NCI-H748 treated with DMSO at 0.1 percent for 48 hours (cell line): ENCODE measurements around the gene NOSIP.
A peak's percentile ranks its signal among the peaks of the same experiment; 100 is the strongest.
"Not testable (repeated sequence)": the region's sequence is repeated elsewhere in the genome, so short reads cannot be mapped to it uniquely, and the experiment has no call there.

Experiments
- DNase-seq: peaks from one replicate; lab custom pipeline; 2025; lab: John Stamatoyannopoulos, UW

NOSIP gene

GRCh38 chr19:49580264-49581006 is at the start of gene NOSIP:
Gene NOSIP, minus strand, starts transcription at chr19:49580556. Its CDS starts 19,865 bp downstream, at chr19:49560691.
- DNase-seq = peak; percentile 97

- DNase-seq = no peak
These were observed 49.3 kb upstream of the NOSIP start for GRCh38 chr19:49629659-49630058.

GRCh38 chr19:49626226-49626625 is 45.9 kb upstream of the NOSIP start:
- DNase-seq = no peak

- DNase-seq = no peak
These were observed 44.9 kb upstream of the NOSIP start for GRCh38 chr19:49624967-49625910.

- not testable (repeated sequence) for DNase-seq
These were observed 37.5 kb upstream of the NOSIP start for GRCh38 chr19:49617860-49618259.

GRCh38 chr19:49616945-49617344 is 36.6 kb upstream of the NOSIP start:
- DNase-seq = no peak

- DNase-seq = no peak
These were observed 36.2 kb upstream of the NOSIP start for GRCh38 chr19:49616532-49616931.

- no peak for DNase-seq
These were observed 35.5 kb upstream of the NOSIP start for GRCh38 chr19:49615861-49616260.

GRCh38 chr19:49614096-49614833 is 33.9 kb upstream of the NOSIP start:
- no peak for DNase-seq

- no peak for DNase-seq
These were observed 33.0 kb upstream of the NOSIP start for GRCh38 chr19:49613374-49613773.

- no peak for DNase-seq
These were observed 29.2 kb upstream of the NOSIP start for GRCh38 chr19:49609499-49610092.

- DNase-seq = no peak
These were observed 25.2 kb upstream of the NOSIP start for GRCh38 chr19:49605605-49606004.

GRCh38 chr19:49602806-49603205 is 22.4 kb upstream of the NOSIP start:
- DNase-seq = no peak

GRCh38 chr19:49601482-49602038 is 21.2 kb upstream of the NOSIP start:
- no peak for DNase-seq

GRCh38 chr19:49599378-49600295 is 19.3 kb upstream of the NOSIP start:
- DNase-seq = no peak

GRCh38 chr19:49597703-49597974 is 17.3 kb upstream of the NOSIP start:
- no peak for DNase-seq

GRCh38 chr19:49596954-49597702 is 16.8 kb upstream of the NOSIP start:
- no peak for DNase-seq

GRCh38 chr19:49596407-49596806 is 16.1 kb upstream of the NOSIP start:
- no peak for DNase-seq

- DNase-seq = no peak
These were observed 15.6 kb upstream of the NOSIP start for GRCh38 chr19:49595819-49596404.
